Measurements from ENCODE around the gene PLEKHJ1. TPM values are rescaled to one million over a fixed set of nuclear protein-coding genes. Genes with fewer than 3 reads are reported as not detected.

Gene PLEKHJ1
- total and polyA plus RNA-seq, 9 of the 15 experiments (the other 6 are each of a cell fraction or from before 2014, with no cell fraction given): 1.5 to 188 (median 63.9) TPM

DNA sequence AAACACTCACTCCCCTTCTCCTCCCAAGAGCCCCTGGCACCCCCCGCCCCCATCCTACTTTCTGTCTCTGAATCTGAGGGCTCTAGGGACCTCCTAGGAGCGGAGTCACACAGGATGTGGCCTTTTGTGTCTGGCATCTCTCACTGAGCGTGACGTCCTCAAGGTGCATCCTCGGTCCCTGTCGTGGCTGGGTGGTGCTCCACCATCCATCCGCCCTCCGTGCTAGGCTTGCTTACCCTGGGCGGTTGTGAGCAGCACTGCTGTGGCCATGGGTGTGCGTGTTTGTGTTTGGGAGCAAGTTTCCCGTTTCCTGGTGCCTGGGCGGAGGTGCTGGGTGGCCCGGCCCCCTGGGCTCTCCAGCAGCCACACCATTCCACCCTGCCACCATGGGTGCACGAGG is 12.2 kb downstream of the PLEKHJ1 start:
- no peaks in the 10 kb centered on the region for H3K79me2 ChIP-seq (ENCODE audit: control insufficient read depth, insufficient read depth, low read length)
- POLR2A ChIA-PET: no interaction called here
- no peak for FAIRE-seq

DNA sequence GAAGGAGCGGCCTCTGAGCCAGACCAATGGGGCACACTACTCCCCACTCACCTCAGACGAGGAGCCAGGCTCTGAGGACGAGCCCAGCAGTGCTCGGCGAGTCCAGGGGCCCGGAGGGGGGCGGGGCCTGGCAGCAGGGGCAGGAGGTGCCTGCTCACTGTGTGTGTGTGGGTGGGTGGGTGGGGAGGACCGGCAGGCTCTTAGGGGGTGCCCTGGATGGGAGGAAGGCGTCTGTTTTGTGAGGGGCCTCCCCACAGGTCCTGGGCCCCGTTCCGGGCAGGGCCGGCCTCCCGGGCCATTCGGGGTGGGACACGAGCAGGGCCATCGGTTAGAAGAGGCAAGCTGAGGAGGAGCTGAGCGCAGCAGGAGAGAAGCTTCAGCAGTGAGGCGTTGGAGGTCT is 12.7 kb downstream of the PLEKHJ1 start:
- no peak overlapping the region for H3K4me2 ChIP-seq (ENCODE audit: insufficient read depth, low read length)
- no peaks in the 10 kb centered on the region for H4K20me1 ChIP-seq (replicated peaks; ENCODE audit: control insufficient read depth, insufficient read depth, low read length)
- ChIA-PET POLR2A (no interaction called here), CTCF (ENCODE audit: low intra/inter-chr PET ratio) (no interaction called here)
- TF ChIP-seq JUNB (CRISPR knock-in tag; conservative IDR thresholded peaks at IDR 0.05) (no peak), RHOXF2B (CRISPR knock-in tag; conservative IDR thresholded peaks at IDR 0.05) (no peak), ZNF583 (CRISPR knock-in tag; IDR thresholded peaks at IDR 0.05) (no peak), GABPB1 (CRISPR knock-in tag; IDR thresholded peaks at IDR 0.05) (no peak), ARID1B (IDR thresholded peaks at IDR 0.05) (no peak), ZNF764 (CRISPR knock-in tag; IDR thresholded peaks at IDR 0.05; ENCODE audit: low read depth) (no peak)
- TF ChIP-seq, protein P1, sequence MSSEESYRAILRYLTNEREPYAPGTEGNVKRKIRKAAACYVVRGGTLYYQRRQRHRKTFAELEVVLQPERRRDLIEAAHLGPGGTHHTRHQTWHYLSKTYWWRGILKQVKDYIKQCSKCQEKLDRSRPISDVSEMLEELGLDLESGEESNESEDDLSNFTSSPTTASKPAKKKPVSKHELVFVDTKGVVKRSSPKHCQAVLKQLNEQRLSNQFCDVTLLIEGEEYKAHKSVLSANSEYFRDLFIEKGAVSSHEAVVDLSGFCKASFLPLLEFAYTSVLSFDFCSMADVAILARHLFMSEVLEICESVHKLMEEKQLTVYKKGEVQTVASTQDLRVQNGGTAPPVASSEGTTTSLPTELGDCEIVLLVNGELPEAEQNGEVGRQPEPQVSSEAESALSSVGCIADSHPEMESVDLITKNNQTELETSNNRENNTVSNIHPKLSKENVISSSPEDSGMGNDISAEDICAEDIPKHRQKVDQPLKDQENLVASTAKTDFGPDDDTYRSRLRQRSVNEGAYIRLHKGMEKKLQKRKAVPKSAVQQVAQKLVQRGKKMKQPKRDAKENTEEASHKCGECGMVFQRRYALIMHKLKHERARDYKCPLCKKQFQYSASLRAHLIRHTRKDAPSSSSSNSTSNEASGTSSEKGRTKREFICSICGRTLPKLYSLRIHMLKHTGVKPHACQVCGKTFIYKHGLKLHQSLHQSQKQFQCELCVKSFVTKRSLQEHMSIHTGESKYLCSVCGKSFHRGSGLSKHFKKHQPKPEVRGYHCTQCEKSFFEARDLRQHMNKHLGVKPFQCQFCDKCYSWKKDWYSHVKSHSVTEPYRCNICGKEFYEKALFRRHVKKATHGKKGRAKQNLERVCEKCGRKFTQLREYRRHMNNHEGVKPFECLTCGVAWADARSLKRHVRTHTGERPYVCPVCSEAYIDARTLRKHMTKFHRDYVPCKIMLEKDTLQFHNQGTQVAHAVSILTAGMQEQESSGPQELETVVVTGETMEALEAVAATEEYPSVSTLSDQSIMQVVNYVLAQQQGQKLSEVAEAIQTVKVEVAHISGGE (CRISPR knock-in tag; IDR thresholded peaks at IDR 0.05): no peak
- TF ChIP-seq, protein P2, sequence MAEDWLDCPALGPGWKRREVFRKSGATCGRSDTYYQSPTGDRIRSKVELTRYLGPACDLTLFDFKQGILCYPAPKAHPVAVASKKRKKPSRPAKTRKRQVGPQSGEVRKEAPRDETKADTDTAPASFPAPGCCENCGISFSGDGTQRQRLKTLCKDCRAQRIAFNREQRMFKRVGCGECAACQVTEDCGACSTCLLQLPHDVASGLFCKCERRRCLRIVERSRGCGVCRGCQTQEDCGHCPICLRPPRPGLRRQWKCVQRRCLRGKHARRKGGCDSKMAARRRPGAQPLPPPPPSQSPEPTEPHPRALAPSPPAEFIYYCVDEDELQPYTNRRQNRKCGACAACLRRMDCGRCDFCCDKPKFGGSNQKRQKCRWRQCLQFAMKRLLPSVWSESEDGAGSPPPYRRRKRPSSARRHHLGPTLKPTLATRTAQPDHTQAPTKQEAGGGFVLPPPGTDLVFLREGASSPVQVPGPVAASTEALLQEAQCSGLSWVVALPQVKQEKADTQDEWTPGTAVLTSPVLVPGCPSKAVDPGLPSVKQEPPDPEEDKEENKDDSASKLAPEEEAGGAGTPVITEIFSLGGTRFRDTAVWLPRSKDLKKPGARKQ (CRISPR knock-in tag; IDR thresholded peaks at IDR 0.05): no peak
- H3K9me3 ChIP-seq (replicated peaks; ENCODE audit: control insufficient read depth, insufficient read depth, low read depth, low read length): no peaks in the 10 kb centered on the region
- H3K9me1 ChIP-seq (ENCODE audit: control insufficient read depth, insufficient read depth, low read length): no peaks in the 10 kb centered on the region
- DNase-seq (ENCODE audit: extremely low read depth in 1 of 4, low spot score in 3 of 4): no peak
- no peaks in the 10 kb centered on the region for H3K27me3 ChIP-seq (ENCODE audit: control insufficient read depth in 2 of 2, insufficient read depth in 2 of 2, low read length in 2 of 2)
- no peak overlapping the region for H3K4me3 ChIP-seq
- in situ Hi-C loops (cut with MboI): no loop called here
- no TSS peak for BruUV-seq (replicated peaks)
- WGBS (ENCODE audit: insufficient coverage, low coverage, missing lambda C conversion rate): 92% methylated on average over 7 of the region's 18 CpGs
- peaks cover 90% of the 10 kb centered on the region; the same call in 2 of the 3 replicates for H3K36me3 ChIP-seq (ENCODE audit: control insufficient read depth, insufficient read depth, low read length)
- no peak overlapping the region for H3K27ac ChIP-seq (ENCODE audit: extremely low read depth, low read depth, low read length)
- no peak overlapping the region for H3K9ac ChIP-seq (ENCODE audit: insufficient read depth in 1 of 2, low read depth in 2 of 2, low read length in 2 of 2)
- intact Hi-C loops (cut with micrococcal nuclease): no loop called here
- ATAC-seq: no peak
- peaks cover 0 to 27% of the 10 kb centered on the region in 2 experiments; a peak in 1 of 5 replicates for H3K4me1 ChIP-seq (replicated peaks in 1 of 2; ENCODE audit: control insufficient read depth in 2 of 2, insufficient read depth in 2 of 2, low read length in 2 of 2)
- FAIRE-seq: no peak
- no peaks in the 10 kb centered on the region for H3K79me2 ChIP-seq (ENCODE audit: control insufficient read depth, insufficient read depth, low read length)
- no peak overlapping the region for H2AFZ ChIP-seq (ENCODE audit: low read depth, low read length)

More for the DNA sequence above, 12.2 kb downstream of the PLEKHJ1 start:
- no peak for ATAC-seq
- H3K27ac ChIP-seq (ENCODE audit: extremely low read depth, low read depth, low read length): no peak overlapping the region
- H3K4me2 ChIP-seq (ENCODE audit: insufficient read depth, low read length): no peak overlapping the region
- no peak overlapping the region for H2AFZ ChIP-seq (ENCODE audit: low read depth, low read length)
- H3K9me3 ChIP-seq (replicated peaks; ENCODE audit: control insufficient read depth, insufficient read depth, low read depth, low read length): no peaks in the 10 kb centered on the region
- intact Hi-C loops (cut with micrococcal nuclease) (no loop called here), in situ Hi-C loops (cut with MboI) (no loop called here)
- no peaks in the 10 kb centered on the region for H3K9me1 ChIP-seq (ENCODE audit: control insufficient read depth, insufficient read depth, low read length)
- no TSS peak for BruUV-seq (replicated peaks)
- H4K20me1 ChIP-seq (replicated peaks; ENCODE audit: control insufficient read depth, insufficient read depth, low read length): no peaks in the 10 kb centered on the region
- peaks cover 91% of the 10 kb centered on the region; the same call in 2 of the 3 replicates for H3K36me3 ChIP-seq (ENCODE audit: control insufficient read depth, insufficient read depth, low read length)
- H3K4me3 ChIP-seq: no peak overlapping the region
- H3K9ac ChIP-seq (ENCODE audit: insufficient read depth in 1 of 2, low read depth in 2 of 2, low read length in 2 of 2): no peak overlapping the region; a peak in 1 of 4 replicates
- TF ChIP-seq RBM22 (IDR thresholded peaks at IDR 0.05; ENCODE audit: low read depth, low read length, poor library complexity, severe bottlenecking) (peak; percentile 65), FOXP1 (CRISPR knock-in tag; IDR thresholded peaks at IDR 0.05) (no peak), POLR2G (IDR thresholded peaks at IDR 0.05; ENCODE audit: low read depth, low read length) (peak; percentile 64)
- H3K4me1 ChIP-seq (replicated peaks in 1 of 2; ENCODE audit: control insufficient read depth in 2 of 2, insufficient read depth in 2 of 2, low read length in 2 of 2): peaks cover 0 to 32% of the 10 kb centered on the region in 2 experiments; a peak in 1 of 5 replicates
- WGBS (ENCODE audit: insufficient coverage, low coverage, missing lambda C conversion rate): 100% methylated on average over 14 of the region's 14 CpGs
- no peaks in the 10 kb centered on the region for H3K27me3 ChIP-seq (ENCODE audit: control insufficient read depth in 2 of 2, insufficient read depth in 2 of 2, low read length in 2 of 2)
- no peak for DNase-seq (ENCODE audit: extremely low read depth in 1 of 4, low spot score in 3 of 4)
- CTCF ChIA-PET (ENCODE audit: low intra/inter-chr PET ratio): no interaction called here

Measured in K562 (cell line).